Caco-2 (cell line): ENCODE results near the gene OVOL2. TPM values are rescaled to one million over a fixed set of nuclear protein-coding genes. Genes with fewer than 3 reads are reported as not detected.

Source experiments
- BruUV-seq: library from RNA; stranded (reverse); fragments of 400-500 nt; replicated peaks from 2 replicates; lab custom pipeline; 2021; lab: Mats Ljungman, UMichigan
- CTCF ChIA-PET: fragments of 300-600 bp; sonication (Branson Sonifier 250); formaldehyde crosslinking; loops from one replicate; lab custom pipeline; 2022; ENCODE audit warnings: antibody characterized with exemption; lab: Charles Lee
- POLR2A ChIA-PET: fragments of 300-600 bp; sonication (Branson Sonifier 250); formaldehyde crosslinking; loops from one replicate; lab custom pipeline; 2022; ENCODE audit warnings: antibody characterized with exemption; lab: Charles Lee
- DNase-seq, 2 experiments: peaks; one replicate each; pipeline versions ENCODE4 v3.0.0 to v3.0.0-alpha.2; 2020 to 2022
- H3K27me3 ChIP-seq: replicated peaks from 2 replicates; pipeline ENCODE4 v1.6.0; 2011; ENCODE audit warnings: low read length; ENCODE audit not compliant: control insufficient read depth, insufficient read depth
- H3K36me3 ChIP-seq: 2 replicates; pipeline ENCODE4 v1.5.1; 2011; ENCODE audit warnings: low read length; ENCODE audit not compliant: control insufficient read depth, insufficient read depth
- H3K4me1 ChIP-seq: fragments of 250-450 bp; sonication (Bioruptor Pico); 2 replicates; pipeline ENCODE4 v1.5.1; 2020; ENCODE audit warnings: mild to moderate bottlenecking
- H3K4me3 ChIP-seq: 2 replicates; pipeline ENCODE4 v1.5.1; 2011; ENCODE audit warnings: low read depth, mild to moderate bottlenecking, control low read depth, low read length
- H3K9me3 ChIP-seq: fragments of 250-450 bp; sonication (Bioruptor Pico); 2 replicates; pipeline ENCODE4 v1.5.1; 2020; ENCODE audit warnings: mild to moderate bottlenecking, moderate library complexity
- H3K27ac Mint-ChIP-seq: one replicate; pipeline ENCODE4 v1.8.0; 2022; ENCODE audit warnings: mixed read lengths; ENCODE audit not compliant: unreplicated experiment
- H3K27me3 Mint-ChIP-seq: one replicate; pipeline ENCODE4 v1.8.0; 2022; ENCODE audit warnings: mixed read lengths; ENCODE audit not compliant: insufficient read depth, unreplicated experiment
- H3K36me3 Mint-ChIP-seq: one replicate; pipeline ENCODE4 v1.8.0; 2022; ENCODE audit warnings: mild to moderate bottlenecking, mixed read lengths; ENCODE audit not compliant: insufficient read depth, unreplicated experiment
- H3K4me1 Mint-ChIP-seq: one replicate; pipeline ENCODE4 v1.8.0; 2022; ENCODE audit warnings: low read depth, mixed read lengths; ENCODE audit not compliant: unreplicated experiment
- H3K4me3 Mint-ChIP-seq: one replicate; pipeline ENCODE4 v1.8.0; 2022; ENCODE audit warnings: mild to moderate bottlenecking, moderate library complexity, mixed read lengths; ENCODE audit not compliant: unreplicated experiment
- H3K9me3 Mint-ChIP-seq: one replicate; pipeline ENCODE4 v1.8.0; 2022; ENCODE audit warnings: mixed read lengths; ENCODE audit not compliant: unreplicated experiment
- intact Hi-C: fragments of 100-400 bp; cut with micrococcal nuclease; formaldehyde crosslinking; loops from one replicate; pipeline ENCODE4 v1.10.0; 2022; ENCODE audit not compliant: unreplicated experiment
- total RNA-seq: library from RNA; stranded (reverse); gene quantifications from 2 replicates; pipeline ENCODE4 v1.2.3, GENCODE V29; 2022
- TF ChIP-seq, protein P1 (sequence below), 2 experiments: fragments of 200-600 bp in 1 of 2; IDR thresholded peaks; 1 replicate in 1 of 2; 2 replicates in 1 of 2; pipeline versions ENCODE4 v1.5.1 to v1.8.0; 2011 to 2022; ENCODE audit warnings: antibody characterized with exemption in 1 of 2, control low read depth in 1 of 2, inconsistent platforms in 1 of 2, low read depth in 1 of 2, low read length in 1 of 2, mild to moderate bottlenecking in 1 of 2, moderate library complexity in 1 of 2; ENCODE audit not compliant: insufficient read depth in 1 of 2, severe bottlenecking in 1 of 2, unreplicated experiment in 1 of 2

The OVOL2 gene
- total RNA-seq, 1 experiment from 2014 or later, result 8.8 TPM

DNA sequence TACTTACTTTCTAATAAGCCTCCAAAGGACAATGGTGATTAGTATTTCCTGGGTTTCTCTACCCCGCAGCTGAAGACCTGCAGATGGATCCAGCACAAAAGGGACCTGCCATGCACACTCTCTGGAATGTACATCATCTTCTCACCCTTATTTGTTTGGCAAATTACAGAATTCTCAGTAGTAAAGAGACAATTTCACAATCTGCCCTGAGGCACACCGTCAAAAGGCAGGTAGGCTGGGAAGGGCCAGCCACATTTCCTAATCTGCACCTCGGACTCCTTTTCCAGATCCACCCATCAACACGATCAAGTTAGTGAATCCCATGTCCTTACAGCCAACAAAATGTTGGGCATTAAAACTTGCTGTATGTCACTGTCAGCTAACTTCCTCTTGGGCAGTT, 4.9 kb downstream of the OVOL2 start:
- Histone ChIP-seq H3K36me3 (no peaks in the 10 kb centered on the region), H3K9me3 (no peaks in the 10 kb centered on the region), H3K4me3 (no peak overlapping the region), H3K27me3 (no peaks in the 10 kb centered on the region), H3K4me1 (peaks cover 22% of the 10 kb centered on the region)
- TF ChIP-seq, protein P1, sequence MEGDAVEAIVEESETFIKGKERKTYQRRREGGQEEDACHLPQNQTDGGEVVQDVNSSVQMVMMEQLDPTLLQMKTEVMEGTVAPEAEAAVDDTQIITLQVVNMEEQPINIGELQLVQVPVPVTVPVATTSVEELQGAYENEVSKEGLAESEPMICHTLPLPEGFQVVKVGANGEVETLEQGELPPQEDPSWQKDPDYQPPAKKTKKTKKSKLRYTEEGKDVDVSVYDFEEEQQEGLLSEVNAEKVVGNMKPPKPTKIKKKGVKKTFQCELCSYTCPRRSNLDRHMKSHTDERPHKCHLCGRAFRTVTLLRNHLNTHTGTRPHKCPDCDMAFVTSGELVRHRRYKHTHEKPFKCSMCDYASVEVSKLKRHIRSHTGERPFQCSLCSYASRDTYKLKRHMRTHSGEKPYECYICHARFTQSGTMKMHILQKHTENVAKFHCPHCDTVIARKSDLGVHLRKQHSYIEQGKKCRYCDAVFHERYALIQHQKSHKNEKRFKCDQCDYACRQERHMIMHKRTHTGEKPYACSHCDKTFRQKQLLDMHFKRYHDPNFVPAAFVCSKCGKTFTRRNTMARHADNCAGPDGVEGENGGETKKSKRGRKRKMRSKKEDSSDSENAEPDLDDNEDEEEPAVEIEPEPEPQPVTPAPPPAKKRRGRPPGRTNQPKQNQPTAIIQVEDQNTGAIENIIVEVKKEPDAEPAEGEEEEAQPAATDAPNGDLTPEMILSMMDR (IDR thresholded peaks at IDR 0.05; ENCODE audit: insufficient read depth in 1 of 2, low read depth in 1 of 2, low read length in 1 of 2, severe bottlenecking in 1 of 2, unreplicated experiment in 1 of 2), result no peak
- intact Hi-C loops, result loop anchor here (10.0 kb wide), 1 partner anchor 222 kb away; no protein-coding TSS in a partner anchor
- ChIA-PET CTCF (no interaction called here), POLR2A (no interaction called here)
- H3K36me3 Mint-ChIP-seq, result peaks cover 21% of the 10 kb centered on the region
- BruUV-seq, result no TSS peak
- no peaks in the 10 kb centered on the region for H3K27me3 Mint-ChIP-seq
- H3K4me3 Mint-ChIP-seq, result no peak overlapping the region
- peak; percentile 65 to 68 for DNase-seq
- no peaks in the 10 kb centered on the region for H3K9me3 Mint-ChIP-seq
- H3K27ac Mint-ChIP-seq, result no peak overlapping the region
- peaks cover 16% of the 10 kb centered on the region for H3K4me1 Mint-ChIP-seq

DNA sequence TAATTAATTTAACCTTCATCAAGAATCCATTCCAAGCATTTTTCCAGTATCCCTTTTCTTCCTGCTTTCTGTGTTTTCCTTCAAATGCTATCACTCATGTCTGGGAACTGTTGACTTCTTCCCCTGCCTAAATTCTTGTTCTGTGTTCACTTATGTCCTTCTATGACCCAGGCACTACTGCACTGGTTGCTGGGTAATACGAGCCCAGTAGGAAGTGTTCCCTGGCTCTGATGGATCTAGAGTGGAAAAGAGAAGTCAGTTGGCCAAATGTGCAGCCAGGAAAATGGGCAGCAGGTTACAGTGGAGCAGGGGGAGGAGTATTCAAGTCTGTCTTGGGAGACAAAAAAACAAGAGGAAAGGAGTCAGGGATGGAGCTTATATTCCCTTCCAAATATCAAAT, 7.1 kb downstream of the OVOL2 start:
- Histone ChIP-seq H3K4me1 (peaks cover 18% of the 10 kb centered on the region), H3K4me3 (no peak overlapping the region), H3K27me3 (no peaks in the 10 kb centered on the region), H3K9me3 (no peaks in the 10 kb centered on the region), H3K36me3 (no peaks in the 10 kb centered on the region)
- no peaks in the 10 kb centered on the region for H3K9me3 Mint-ChIP-seq
- H3K4me1 Mint-ChIP-seq, result peaks cover 16% of the 10 kb centered on the region
- TF ChIP-seq, protein P1 (IDR thresholded peaks at IDR 0.05; ENCODE audit: insufficient read depth in 1 of 2, low read depth in 1 of 2, low read length in 1 of 2, severe bottlenecking in 1 of 2, unreplicated experiment in 1 of 2), result no peak
- DNase-seq, result no peak
- H3K27me3 Mint-ChIP-seq, result no peaks in the 10 kb centered on the region
- POLR2A ChIA-PET, result no interaction called here
- no TSS peak for BruUV-seq
- intact Hi-C loops, result loop anchor here (10.0 kb wide), 1 partner anchor 224 kb away; no protein-coding TSS in a partner anchor
- CTCF ChIA-PET, result no interaction called here
- H3K36me3 Mint-ChIP-seq, result peaks cover 11% of the 10 kb centered on the region
- no peak overlapping the region for H3K27ac Mint-ChIP-seq
- H3K4me3 Mint-ChIP-seq, result no peak overlapping the region

DNA sequence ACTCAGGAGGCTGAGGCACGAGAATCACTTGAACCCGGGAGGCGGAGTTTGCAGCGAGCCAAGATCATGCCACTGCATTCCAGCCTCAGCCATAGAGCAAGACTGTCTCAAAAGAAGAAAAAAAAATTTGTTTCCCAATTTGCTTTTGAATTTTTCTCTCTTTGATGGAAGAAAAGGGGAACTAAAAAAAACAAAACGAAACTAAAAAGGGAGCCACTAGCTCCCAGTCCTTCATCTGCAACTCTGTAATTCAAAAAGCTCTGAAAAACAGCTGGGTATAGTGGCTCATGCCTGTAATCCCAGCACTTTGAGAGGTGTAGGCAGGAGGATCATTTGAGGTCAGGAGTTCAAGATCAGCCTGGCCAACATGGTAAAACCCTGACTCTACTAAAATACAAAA, 9.5 kb downstream of the OVOL2 start:
- Histone ChIP-seq H3K9me3 (0 out of 2 replicates have a peak, but pooled peaks cover 4% of the 10 kb centered on the region), H3K4me1 (peaks cover 8% of the 10 kb centered on the region; the same call in 1 of the 2 replicates), H3K4me3 (no peak overlapping the region), H3K27me3 (no peaks in the 10 kb centered on the region), H3K36me3 (no peaks in the 10 kb centered on the region)
- Mint-ChIP-seq H3K4me3 (no peak overlapping the region), H3K27ac (no peak overlapping the region), H3K9me3 (no peaks in the 10 kb centered on the region), H3K4me1 (peaks cover 8% of the 10 kb centered on the region), H3K36me3 (peaks cover 12% of the 10 kb centered on the region), H3K27me3 (no peaks in the 10 kb centered on the region)
- intact Hi-C loops, result no loop called here
- no peak for DNase-seq
- BruUV-seq, result no TSS peak
- POLR2A ChIA-PET, result no interaction called here
- CTCF ChIA-PET, result no interaction called here
- TF ChIP-seq, protein P1 (IDR thresholded peaks at IDR 0.05; ENCODE audit: insufficient read depth in 1 of 2, low read depth in 1 of 2, low read length in 1 of 2, severe bottlenecking in 1 of 2, unreplicated experiment in 1 of 2), result no peak
